IMR-90 (cell line): ENCODE results near the gene SMIM36. TPM values are rescaled to one million over a fixed set of nuclear protein-coding genes. Genes with fewer than 3 reads are reported as not detected.
A peak's percentile ranks its signal among the peaks of the same experiment; 100 is the strongest.

Source experiments
- ATAC-seq: fragments of 200-7000 bp; cut with Tn5 transposase; 2 replicates; pipeline ENCODE4 v1.9.1; 2020; ENCODE audit warnings: low read depth, mild to moderate bottlenecking, moderate library complexity
- BruUV-seq: library from RNA; stranded (reverse); fragments of 400-500 nt; replicated peaks from 2 replicates; lab custom pipeline; 2021; lab: Mats Ljungman, UMichigan
- CTCF ChIA-PET: fragments of 300-600 bp; formaldehyde crosslinking; extraction: SDS; loops from one replicate; lab custom pipeline; 2021; ENCODE audit warnings: antibody characterized with exemption; lab: Yijun Ruan, JAX
- POLR2A ChIA-PET: fragments of 300-600 bp; sonication (Branson Sonifier 250); formaldehyde crosslinking; loops from one replicate; lab custom pipeline; 2022; ENCODE audit warnings: antibody characterized with exemption; ENCODE audit not compliant: unreplicated experiment; lab: Charles Lee
- DNase-seq: peaks from one replicate; pipeline ENCODE4 v3.0.0; 2013
- H2AFZ ChIP-seq: replicated peaks from 2 replicates; pipeline ENCODE3; 2013; ENCODE audit warnings: low read length, mild to moderate bottlenecking; ENCODE audit not compliant: poor library complexity
- H2AK5ac ChIP-seq: 2 replicates; pipeline ENCODE4 v1.6.1; 2013; ENCODE audit warnings: low read depth, low read length, inconsistent platforms
- H2AK9ac ChIP-seq: replicated peaks from 2 replicates; pipeline ENCODE3; 2013; ENCODE audit warnings: mild to moderate bottlenecking, low read depth, low read length, moderate library complexity; ENCODE audit not compliant: poor library complexity
- H2BK120ac ChIP-seq: 2 replicates; pipeline ENCODE4 v1.6.1; 2013; ENCODE audit warnings: low read depth, low read length, inconsistent platforms
- H2BK15ac ChIP-seq: 3 replicates; pipeline ENCODE4 v1.6.1; 2013; ENCODE audit warnings: low read depth, low read length, inconsistent platforms
- H2BK20ac ChIP-seq: 2 replicates; pipeline ENCODE4 v1.6.1; 2013; ENCODE audit warnings: low read depth, mild to moderate bottlenecking, inconsistent platforms, low read length, moderate library complexity
- H2BK5ac ChIP-seq: 2 replicates; pipeline ENCODE4 v1.6.1; 2013; ENCODE audit warnings: mild to moderate bottlenecking, low read depth, low read length, inconsistent platforms; ENCODE audit not compliant: poor library complexity, severe bottlenecking
- H3K14ac ChIP-seq: replicated peaks from 2 replicates; pipeline ENCODE4 v1.6.1; 2013; ENCODE audit warnings: low read depth, low read length, inconsistent platforms
- H3K18ac ChIP-seq: 2 replicates; pipeline ENCODE4 v1.6.1; 2013; ENCODE audit warnings: low read depth, low read length, control low read depth
- H3K23ac ChIP-seq: 2 replicates; pipeline ENCODE4 v1.6.1; 2013; ENCODE audit warnings: low read depth, low read length, inconsistent platforms
- H3K27ac ChIP-seq: 2 replicates; pipeline ENCODE4 v1.5.1; 2013; ENCODE audit warnings: mild to moderate bottlenecking, control low read depth, low read length; ENCODE audit not compliant: insufficient read depth
- H3K27me3 ChIP-seq: 2 replicates; pipeline ENCODE4 v1.6.1; 2013; ENCODE audit warnings: low read length; ENCODE audit not compliant: control insufficient read depth, insufficient read depth
- H3K36me3 ChIP-seq: 2 replicates; pipeline ENCODE4 v1.6.1; 2013; ENCODE audit warnings: low read length, mixed read lengths; ENCODE audit not compliant: control insufficient read depth, insufficient read depth
- H3K4ac ChIP-seq: 2 replicates; pipeline ENCODE4 v1.6.1; 2013; ENCODE audit warnings: low read depth, low read length, inconsistent platforms
- H3K4me1 ChIP-seq: 2 replicates; pipeline ENCODE4 v1.6.1; 2013; ENCODE audit warnings: low read length, mixed read lengths; ENCODE audit not compliant: control insufficient read depth, insufficient read depth
- H3K4me2 ChIP-seq: 2 replicates; pipeline ENCODE4 v1.6.1; 2013; ENCODE audit warnings: low read depth, mild to moderate bottlenecking, control low read depth, low read length, moderate library complexity
- H3K4me3 ChIP-seq: 2 replicates; pipeline ENCODE4 v1.5.1; 2013; ENCODE audit warnings: low read depth, mild to moderate bottlenecking, control low read depth, low read length, moderate library complexity; ENCODE audit not compliant: insufficient read depth
- H3K56ac ChIP-seq: 2 replicates; pipeline ENCODE4 v1.6.1; 2013; ENCODE audit warnings: low read length, inconsistent platforms; ENCODE audit not compliant: insufficient read depth; ENCODE audit errors: extremely low read depth
- H3K79me1 ChIP-seq, 2 experiments: 2 replicates each; pipeline ENCODE4 v1.6.1; 2013; ENCODE audit warnings: low read length in 2 of 2, inconsistent platforms in 1 of 2, low read depth in 1 of 2
- H3K9ac ChIP-seq: 2 replicates; pipeline ENCODE4 v1.6.1; 2013; ENCODE audit warnings: low read depth, low read length, control low read depth
- H3K9me1 ChIP-seq: 2 replicates; pipeline ENCODE4 v1.6.1; 2013; ENCODE audit warnings: low read length, inconsistent platforms; ENCODE audit not compliant: insufficient read depth
- H3K9me3 ChIP-seq: 2 replicates; pipeline ENCODE4 v1.6.1; 2013; ENCODE audit warnings: low read length; ENCODE audit not compliant: control insufficient read depth, insufficient read depth
- H4K20me1 ChIP-seq: 2 replicates; pipeline ENCODE4 v1.6.1; 2013; ENCODE audit warnings: low read length, inconsistent platforms; ENCODE audit not compliant: insufficient read depth
- H4K5ac ChIP-seq: 2 replicates; pipeline ENCODE4 v1.6.1; 2013; ENCODE audit warnings: mild to moderate bottlenecking, low read depth, low read length, control low read depth
- H4K8ac ChIP-seq, 2 experiments: 2 replicates each; pipeline ENCODE4 v1.6.1; 2013; ENCODE audit warnings: low read depth in 2 of 2, low read length in 2 of 2, control low read depth in 1 of 2, inconsistent platforms in 1 of 2
- H4K91ac ChIP-seq: 2 replicates; pipeline ENCODE4 v1.6.1; 2013; ENCODE audit warnings: low read depth, low read length, inconsistent platforms; ENCODE audit not compliant: insufficient read depth
- BHLHE40 ChIP-seq: fragments of 150-350 bp; IDR thresholded peaks from 2 replicates; pipeline ENCODE4 v1.6.1; 2016; ENCODE audit warnings: mild to moderate bottlenecking, low read depth, low read length
- CEBPB ChIP-seq: IDR thresholded peaks from 2 replicates; pipeline ENCODE4 v1.6.1; 2012; ENCODE audit warnings: low read depth, low read length, improper control_type of control experiment
- SMC3 ChIP-seq: fragments of 150-350 bp; IDR thresholded peaks from 2 replicates; pipeline ENCODE4 v1.6.1; 2016; ENCODE audit warnings: low read depth, mild to moderate bottlenecking, antibody characterized with exemption, low read length, moderate library complexity
- WGBS, 2 experiments: methylation state at CpG; one replicate each; pipeline versions ENCODE4 v1.1.5 to v1.1.7; 2013; ENCODE audit warnings: missing lambda C conversion rate in 2 of 2; ENCODE audit not compliant: insufficient read length in 1 of 2; ENCODE audit errors: extremely low coverage in 2 of 2; 5-methylcytosine and 5-hydroxymethylcytosine counted together
- dilution Hi-C: fragments of 300-500 bp; cut with HindIII; formaldehyde crosslinking; loops from one replicate; pipeline ENCODE4 v1.14.3; 2018; ENCODE audit warnings: low sequenced_read_pairs; ENCODE audit not compliant: unreplicated experiment
- in situ Hi-C: fragments of 300-500 bp; cut with MboI; formaldehyde crosslinking; loops from 3 replicates; pipeline ENCODE4 v1.14.3; 2019; ENCODE audit warnings: low sequenced_read_pairs, inconsistent platforms, mixed read lengths
- intact Hi-C: fragments of 100-400 bp; cut with micrococcal nuclease; formaldehyde crosslinking; loops from 2 replicates; pipeline ENCODE4 v1.10.0; 2022
- polyA plus RNA-seq, 3 experiments: library from polyadenylated mRNA; depleted of rRNA; stranded (reverse); fragments of >200 nt; gene quantifications; 2 replicates each; pipeline ENCODE4 v1.2.3, GENCODE V29; 2012; ENCODE audit warnings: low replicate concordance in 1 of 3
- total RNA-seq: library from RNA; depleted of rRNA; stranded (reverse); fragments of >200 nt; gene quantifications from 2 replicates; pipeline ENCODE4 v1.2.3, GENCODE V29; 2012

The SMIM36 gene
- total and polyA plus RNA-seq, 2 of the 4 experiments (the other 2 are of a cell fraction), result not detected

DNA sequence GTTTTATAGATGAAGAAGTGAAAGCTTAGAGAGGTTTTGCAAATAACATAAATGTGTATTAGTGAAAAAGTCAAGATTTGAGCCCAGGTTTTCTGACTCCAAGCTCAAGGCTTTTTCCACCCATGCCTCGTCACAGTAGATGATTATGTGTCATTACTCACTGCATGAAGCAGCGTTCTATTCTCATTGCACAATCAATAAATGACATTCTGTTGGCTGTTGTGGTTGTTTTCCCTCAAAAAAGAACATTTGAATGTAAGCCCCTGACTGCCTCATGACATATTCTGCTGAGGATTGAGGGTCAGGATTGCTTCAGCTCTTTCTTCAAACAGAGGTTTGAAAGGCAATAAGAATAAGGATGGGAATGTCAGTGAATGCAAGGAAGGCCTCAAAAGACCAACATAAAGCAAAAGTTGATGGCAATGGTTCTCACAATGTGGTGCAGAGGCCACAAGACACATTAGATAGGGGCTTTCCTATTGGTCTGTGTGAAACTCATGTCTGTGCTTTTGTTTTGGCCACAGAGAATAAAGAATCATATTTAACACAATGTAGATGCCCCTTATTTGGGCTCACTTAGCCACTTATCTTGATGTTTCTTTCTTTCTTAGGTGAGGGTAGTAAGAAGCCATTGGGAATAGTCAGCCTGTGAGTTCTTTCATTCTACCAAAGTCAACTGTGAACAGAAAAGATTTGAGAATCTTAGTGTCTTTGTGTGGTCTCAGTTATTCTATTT, 84.2 kb downstream of the SMIM36 start:
- H3K18ac ChIP-seq, result peak overlapping the region; percentile 63
- 0 out of 2 replicates have a peak overlapping the region, but pooled peaks have one; percentile 29 for H3K23ac ChIP-seq
- H3K4me2 ChIP-seq, result no peak overlapping the region
- 0 out of 2 replicates have a peak, but pooled peaks cover 3% of the 10 kb centered on the region for H3K4me1 ChIP-seq
- no peak overlapping the region for H3K14ac ChIP-seq
- H4K8ac ChIP-seq, result peak overlapping the region in 1 of 2 experiments; percentile 54; a peak in 1 of 4 replicates
- POLR2A ChIA-PET, result no interaction called here
- TF ChIP-seq SMC3, result no peak
- peak; percentile 96 for TF ChIP-seq CEBPB
- no peak for TF ChIP-seq BHLHE40
- H2AFZ ChIP-seq, result no peak overlapping the region
- BruUV-seq, result no TSS peak
- H2AK9ac ChIP-seq, result no peak overlapping the region
- no peaks in the 10 kb centered on the region for H3K9me3 ChIP-seq
- H4K91ac ChIP-seq, result no peak overlapping the region
- H2BK120ac ChIP-seq, result no peak overlapping the region
- H3K79me1 ChIP-seq, result no peaks in the 10 kb centered on the region
- DNase-seq, result peak; percentile 58
- no peak overlapping the region for H3K56ac ChIP-seq
- no peak overlapping the region for H3K9ac ChIP-seq
- H4K20me1 ChIP-seq, result no peaks in the 10 kb centered on the region
- no peaks in the 10 kb centered on the region for H3K36me3 ChIP-seq
- H3K4ac ChIP-seq, result no peak overlapping the region; the same call in 1 of the 2 replicates
- no peak overlapping the region for H3K27ac ChIP-seq
- ATAC-seq, result no peak
- no peak overlapping the region for H2AK5ac ChIP-seq
- no peak overlapping the region for H2BK5ac ChIP-seq
- dilution Hi-C loops (no loop called here), in situ Hi-C loops (no loop called here), intact Hi-C loops (loop anchor here (10.0 kb wide), 1 partner anchor 328 kb away; the partner anchor contains the start of gene PCTP)
- no peak overlapping the region for H2BK20ac ChIP-seq
- peaks cover 2% of the 10 kb centered on the region; the same call in 1 of the 2 replicates for H3K27me3 ChIP-seq
- no peak overlapping the region for H2BK15ac ChIP-seq
- no peak overlapping the region for H4K5ac ChIP-seq
- WGBS, 2 experiments, result no CpG with 5 or more reads among the region's 2 CpGs
- no peak overlapping the region for H3K4me3 ChIP-seq
- H3K9me1 ChIP-seq, result no peaks in the 10 kb centered on the region
- CTCF ChIA-PET, result no interaction called here
